ENCODE results near the gene FBXO31. TPM values are rescaled to one million over a fixed set of nuclear protein-coding genes. Genes with fewer than 3 reads are reported as not detected.

FBXO31 gene
- total and polyA plus RNA-seq, 9 of the 15 experiments (the other 6 are each of a cell fraction or from before 2014, with no cell fraction given): 0.18 to 33.3 (median 10.9) TPM

DNA sequence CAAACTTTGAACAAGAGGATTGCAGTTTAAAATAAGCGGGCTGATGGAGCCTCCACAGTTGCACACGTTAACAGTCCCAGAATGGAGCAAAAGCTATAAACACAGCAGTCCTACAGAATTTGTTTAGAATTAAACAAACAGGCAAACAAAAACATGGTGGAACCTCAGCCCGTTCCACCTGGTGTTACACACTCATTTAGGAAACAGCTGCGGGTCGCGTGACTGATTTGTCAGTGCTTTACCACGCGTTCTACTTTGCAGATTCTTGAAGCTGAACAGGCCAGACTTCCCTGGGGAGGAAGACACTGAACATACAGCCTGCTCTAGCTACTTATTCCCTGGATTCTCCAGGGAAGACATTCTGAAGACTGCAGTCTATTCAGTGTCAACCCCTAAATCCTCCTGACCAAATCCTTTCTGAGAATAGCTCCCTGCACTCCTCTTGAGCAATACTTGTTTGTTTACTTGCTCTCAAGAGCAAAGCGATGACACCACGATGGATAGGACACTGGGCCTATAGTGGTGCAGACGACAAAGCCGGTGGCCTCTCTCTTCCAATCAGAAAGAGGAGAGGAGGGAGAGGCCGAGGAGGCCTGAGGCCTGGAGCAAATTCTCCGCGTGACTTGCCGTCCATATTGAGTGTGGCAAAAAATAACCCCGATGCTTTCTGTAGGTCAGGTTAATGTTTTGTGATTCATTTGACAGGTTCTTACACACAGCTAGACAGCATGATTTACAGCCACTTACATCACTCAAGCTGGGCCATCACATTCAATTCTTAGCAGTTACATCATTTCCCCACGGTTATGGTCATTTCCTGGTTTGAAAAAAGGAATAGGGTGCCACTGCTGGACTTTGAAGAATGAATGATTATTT, 4.6 kb upstream of the FBXO31 start (continued):
- TF ChIP-seq KLF6 (CRISPR knock-in tag; IDR thresholded peaks at IDR 0.05; ENCODE audit: borderline replicate concordance) (peak; percentile 87; the same call in 1 of the 2 replicates), SETDB1 (IDR thresholded peaks at IDR 0.05; ENCODE audit: low read length) (no peak), SOX6 (IDR thresholded peaks at IDR 0.05) (peak; percentile 82), CCAR2 (IDR thresholded peaks at IDR 0.05; ENCODE audit: low read depth, low read length) (no peak), TGIF2 (CRISPR knock-in tag; IDR thresholded peaks at IDR 0.05) (no peak), MTA2 (IDR thresholded peaks at IDR 0.05; ENCODE audit: low read depth) (no peak), MCM3 (IDR thresholded peaks at IDR 0.05) (no peak), HMG20B (CRISPR knock-in tag; IDR thresholded peaks at IDR 0.05) (no peak), CBX1 (IDR thresholded peaks at IDR 0.05; ENCODE audit: low read depth) (no peak), SRSF1 (IDR thresholded peaks at IDR 0.05; ENCODE audit: low read depth, low read length) (no peak), HNRNPUL1 (IDR thresholded peaks at IDR 0.05; ENCODE audit: low read length) (no peak), ZNF121 (CRISPR knock-in tag; conservative IDR thresholded peaks at IDR 0.05) (no peak), NCOA4 (IDR thresholded peaks at IDR 0.05; ENCODE audit: partially characterized antibody) (no peak), ZNF830 (CRISPR knock-in tag; IDR thresholded peaks at IDR 0.05) (no peak), GATA2 (CRISPR knock-in tag; IDR thresholded peaks at IDR 0.05) (no peak)
- TF ChIP-seq, protein P1, sequence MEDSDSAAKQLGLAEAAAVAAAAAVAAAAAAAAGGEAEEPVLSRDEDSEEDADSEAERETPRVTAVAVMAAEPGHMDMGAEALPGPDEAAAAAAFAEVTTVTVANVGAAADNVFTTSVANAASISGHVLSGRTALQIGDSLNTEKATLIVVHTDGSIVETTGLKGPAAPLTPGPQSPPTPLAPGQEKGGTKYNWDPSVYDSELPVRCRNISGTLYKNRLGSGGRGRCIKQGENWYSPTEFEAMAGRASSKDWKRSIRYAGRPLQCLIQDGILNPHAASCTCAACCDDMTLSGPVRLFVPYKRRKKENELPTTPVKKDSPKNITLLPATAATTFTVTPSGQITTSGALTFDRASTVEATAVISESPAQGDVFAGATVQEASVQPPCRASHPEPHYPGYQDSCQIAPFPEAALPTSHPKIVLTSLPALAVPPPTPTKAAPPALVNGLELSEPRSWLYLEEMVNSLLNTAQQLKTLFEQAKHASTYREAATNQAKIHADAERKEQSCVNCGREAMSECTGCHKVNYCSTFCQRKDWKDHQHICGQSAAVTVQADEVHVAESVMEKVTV (CRISPR knock-in tag; IDR thresholded peaks at IDR 0.05): no peak
- TF ChIP-seq, protein P2, sequence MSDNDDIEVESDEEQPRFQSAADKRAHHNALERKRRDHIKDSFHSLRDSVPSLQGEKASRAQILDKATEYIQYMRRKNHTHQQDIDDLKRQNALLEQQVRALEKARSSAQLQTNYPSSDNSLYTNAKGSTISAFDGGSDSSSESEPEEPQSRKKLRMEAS (CRISPR knock-in tag; IDR thresholded peaks at IDR 0.05): peak; percentile 77
- TF ChIP-seq, protein P3, sequence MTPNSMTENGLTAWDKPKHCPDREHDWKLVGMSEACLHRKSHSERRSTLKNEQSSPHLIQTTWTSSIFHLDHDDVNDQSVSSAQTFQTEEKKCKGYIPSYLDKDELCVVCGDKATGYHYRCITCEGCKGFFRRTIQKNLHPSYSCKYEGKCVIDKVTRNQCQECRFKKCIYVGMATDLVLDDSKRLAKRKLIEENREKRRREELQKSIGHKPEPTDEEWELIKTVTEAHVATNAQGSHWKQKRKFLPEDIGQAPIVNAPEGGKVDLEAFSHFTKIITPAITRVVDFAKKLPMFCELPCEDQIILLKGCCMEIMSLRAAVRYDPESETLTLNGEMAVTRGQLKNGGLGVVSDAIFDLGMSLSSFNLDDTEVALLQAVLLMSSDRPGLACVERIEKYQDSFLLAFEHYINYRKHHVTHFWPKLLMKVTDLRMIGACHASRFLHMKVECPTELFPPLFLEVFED (CRISPR knock-in tag; conservative IDR thresholded peaks at IDR 0.05): no peak
- TF ChIP-seq, protein P4, sequence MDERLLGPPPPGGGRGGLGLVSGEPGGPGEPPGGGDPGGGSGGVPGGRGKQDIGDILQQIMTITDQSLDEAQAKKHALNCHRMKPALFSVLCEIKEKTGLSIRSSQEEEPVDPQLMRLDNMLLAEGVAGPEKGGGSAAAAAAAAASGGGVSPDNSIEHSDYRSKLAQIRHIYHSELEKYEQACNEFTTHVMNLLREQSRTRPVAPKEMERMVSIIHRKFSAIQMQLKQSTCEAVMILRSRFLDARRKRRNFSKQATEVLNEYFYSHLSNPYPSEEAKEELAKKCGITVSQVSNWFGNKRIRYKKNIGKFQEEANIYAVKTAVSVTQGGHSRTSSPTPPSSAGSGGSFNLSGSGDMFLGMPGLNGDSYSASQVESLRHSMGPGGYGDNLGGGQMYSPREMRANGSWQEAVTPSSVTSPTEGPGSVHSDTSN (CRISPR knock-in tag; IDR thresholded peaks at IDR 0.05; ENCODE audit: low read depth): peak; percentile 74
- TF ChIP-seq, protein P4 (tag; conservative IDR thresholded peaks at IDR 0.05; ENCODE audit: low read depth): peak; percentile 100
- TF ChIP-seq, protein P5, sequence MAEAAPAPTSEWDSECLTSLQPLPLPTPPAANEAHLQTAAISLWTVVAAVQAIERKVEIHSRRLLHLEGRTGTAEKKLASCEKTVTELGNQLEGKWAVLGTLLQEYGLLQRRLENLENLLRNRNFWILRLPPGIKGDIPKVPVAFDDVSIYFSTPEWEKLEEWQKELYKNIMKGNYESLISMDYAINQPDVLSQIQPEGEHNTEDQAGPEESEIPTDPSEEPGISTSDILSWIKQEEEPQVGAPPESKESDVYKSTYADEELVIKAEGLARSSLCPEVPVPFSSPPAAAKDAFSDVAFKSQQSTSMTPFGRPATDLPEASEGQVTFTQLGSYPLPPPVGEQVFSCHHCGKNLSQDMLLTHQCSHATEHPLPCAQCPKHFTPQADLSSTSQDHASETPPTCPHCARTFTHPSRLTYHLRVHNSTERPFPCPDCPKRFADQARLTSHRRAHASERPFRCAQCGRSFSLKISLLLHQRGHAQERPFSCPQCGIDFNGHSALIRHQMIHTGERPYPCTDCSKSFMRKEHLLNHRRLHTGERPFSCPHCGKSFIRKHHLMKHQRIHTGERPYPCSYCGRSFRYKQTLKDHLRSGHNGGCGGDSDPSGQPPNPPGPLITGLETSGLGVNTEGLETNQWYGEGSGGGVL (CRISPR knock-in tag; IDR thresholded peaks at IDR 0.05): peak; percentile 72

Measured in K562 (cell line).